Measurements from ENCODE around the gene HSPB7.

DNA sequence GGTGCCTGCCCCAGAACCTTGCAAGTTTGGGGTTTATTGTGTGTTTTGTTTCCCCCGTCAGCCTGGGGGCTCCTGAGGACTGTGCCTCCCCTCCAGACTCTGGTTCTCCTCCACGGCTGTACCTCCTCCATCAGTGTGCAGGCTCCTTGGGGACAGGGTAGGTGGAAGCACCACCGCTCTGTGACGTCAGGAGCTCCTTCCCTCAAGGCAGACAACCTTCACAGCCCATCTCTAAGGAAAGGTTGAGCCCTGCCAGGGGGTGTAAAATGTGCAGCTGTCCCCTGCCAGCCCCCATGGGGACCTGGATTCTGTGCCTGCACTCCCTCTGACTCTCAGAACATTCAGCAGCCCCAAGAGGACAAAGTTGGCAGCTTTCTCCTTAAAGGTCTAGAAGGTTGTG, 465 bp upstream of the HSPB7 start:
- no peak for TF ChIP-seq EZH2 (IDR thresholded peaks at IDR 0.05)
- TF ChIP-seq, protein P1, sequence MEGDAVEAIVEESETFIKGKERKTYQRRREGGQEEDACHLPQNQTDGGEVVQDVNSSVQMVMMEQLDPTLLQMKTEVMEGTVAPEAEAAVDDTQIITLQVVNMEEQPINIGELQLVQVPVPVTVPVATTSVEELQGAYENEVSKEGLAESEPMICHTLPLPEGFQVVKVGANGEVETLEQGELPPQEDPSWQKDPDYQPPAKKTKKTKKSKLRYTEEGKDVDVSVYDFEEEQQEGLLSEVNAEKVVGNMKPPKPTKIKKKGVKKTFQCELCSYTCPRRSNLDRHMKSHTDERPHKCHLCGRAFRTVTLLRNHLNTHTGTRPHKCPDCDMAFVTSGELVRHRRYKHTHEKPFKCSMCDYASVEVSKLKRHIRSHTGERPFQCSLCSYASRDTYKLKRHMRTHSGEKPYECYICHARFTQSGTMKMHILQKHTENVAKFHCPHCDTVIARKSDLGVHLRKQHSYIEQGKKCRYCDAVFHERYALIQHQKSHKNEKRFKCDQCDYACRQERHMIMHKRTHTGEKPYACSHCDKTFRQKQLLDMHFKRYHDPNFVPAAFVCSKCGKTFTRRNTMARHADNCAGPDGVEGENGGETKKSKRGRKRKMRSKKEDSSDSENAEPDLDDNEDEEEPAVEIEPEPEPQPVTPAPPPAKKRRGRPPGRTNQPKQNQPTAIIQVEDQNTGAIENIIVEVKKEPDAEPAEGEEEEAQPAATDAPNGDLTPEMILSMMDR (IDR thresholded peaks at IDR 0.05): no peak
